ENCODE data around the gene SP140. TPM values are rescaled to one million over a fixed set of nuclear protein-coding genes. Genes with fewer than 3 reads are reported as not detected.
A peak's percentile ranks its signal among the peaks of the same experiment; 100 is the strongest.

The SP140 gene
- total and polyA plus RNA-seq, 9 of the 15 experiments (the other 6 are each of a cell fraction or from before 2014, with no cell fraction given) = 0.04 to 1.1 (median 0.57) TPM; not detected in 1

DNA sequence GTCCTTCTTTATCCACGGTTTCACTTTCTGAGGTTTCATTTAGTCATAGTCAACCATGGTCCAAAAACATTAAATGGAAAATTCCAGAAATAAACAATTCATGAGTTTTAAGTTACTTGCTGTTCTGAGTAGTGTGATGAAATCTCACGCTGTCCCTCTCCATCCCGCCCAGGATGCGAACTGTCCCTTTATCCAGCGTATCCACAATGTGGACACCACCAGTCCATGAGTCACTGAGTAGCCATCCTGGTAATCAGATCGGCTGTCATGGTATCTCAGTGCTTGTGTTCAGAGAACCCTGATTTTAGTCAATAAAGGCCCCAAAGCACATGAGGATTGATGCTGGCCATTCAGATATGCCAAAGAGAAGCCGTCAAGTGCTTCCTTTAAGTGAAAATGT is 105.2 kb downstream of the SP140 start (continued):
- peak; percentile 45; the same call in 1 of the 2 replicates for TF ChIP-seq JUN (IDR thresholded peaks at IDR 0.05; ENCODE audit: borderline replicate concordance, low read depth, low read length)
- TF ChIP-seq JUN (CRISPR knock-in tag; IDR thresholded peaks at IDR 0.05; ENCODE audit: borderline replicate concordance) = no peak
- no peak for TF ChIP-seq CC2D1A (IDR thresholded peaks at IDR 0.05)
- TF ChIP-seq SMARCA4 (IDR thresholded peaks at IDR 0.05) = peak; percentile 73; the same call in 1 of the 2 replicates
- 0 out of 2 replicates have a peak, but pooled peaks have one; percentile 36 for TF ChIP-seq SMARCC2 (IDR thresholded peaks at IDR 0.05; ENCODE audit: low read depth)
- peak; percentile 27 to 72; a peak in 2 of 4 replicates for TF ChIP-seq FOXA3 (CRISPR knock-in tag; conservative IDR thresholded peaks at IDR 0.05 in 1 of 2, IDR thresholded peaks at IDR 0.05 in 1 of 2)
- peak; percentile 83; the same call in 1 of the 2 replicates for TF ChIP-seq CTBP1 (IDR thresholded peaks at IDR 0.05; ENCODE audit: borderline replicate concordance)
- no peak for TF ChIP-seq ETV1 (tag; conservative IDR thresholded peaks at IDR 0.05; ENCODE audit: low read depth)
- peak; percentile 50; the same call in 1 of the 2 replicates for TF ChIP-seq CEBPB (tag; IDR thresholded peaks at IDR 0.05)
- peak in 1 of 2 experiments; percentile 95; a peak in 2 of 4 replicates for TF ChIP-seq RCOR1 (IDR thresholded peaks at IDR 0.05; ENCODE audit: borderline replicate concordance in 1 of 2, low read depth in 2 of 2, low read length in 2 of 2)
- TF ChIP-seq FOXK2 (conservative IDR thresholded peaks at IDR 0.05 in 1 of 2, IDR thresholded peaks at IDR 0.05 in 1 of 2; ENCODE audit: low read depth in 2 of 2) = 0 out of 4 replicates have a peak, but pooled peaks of 1 of the 2 experiments have one; percentile 21
- TF ChIP-seq, protein P1, sequence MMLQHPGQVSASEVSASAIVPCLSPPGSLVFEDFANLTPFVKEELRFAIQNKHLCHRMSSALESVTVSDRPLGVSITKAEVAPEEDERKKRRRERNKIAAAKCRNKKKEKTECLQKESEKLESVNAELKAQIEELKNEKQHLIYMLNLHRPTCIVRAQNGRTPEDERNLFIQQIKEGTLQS (IDR thresholded peaks at IDR 0.05) = peak; percentile 84
- TF ChIP-seq, protein P1 (CRISPR knock-in tag; conservative IDR thresholded peaks at IDR 0.05) = no peak
- TF ChIP-seq DPF2 (IDR thresholded peaks at IDR 0.05) = peak; percentile 67; the same call in 1 of the 2 replicates
- TF ChIP-seq SMARCE1 (IDR thresholded peaks at IDR 0.05) = peak; percentile 51; the same call in 1 of the 2 replicates
- no peak for TF ChIP-seq BMI1 (IDR thresholded peaks at IDR 0.05; ENCODE audit: low read length)
- TF ChIP-seq, protein P2, sequence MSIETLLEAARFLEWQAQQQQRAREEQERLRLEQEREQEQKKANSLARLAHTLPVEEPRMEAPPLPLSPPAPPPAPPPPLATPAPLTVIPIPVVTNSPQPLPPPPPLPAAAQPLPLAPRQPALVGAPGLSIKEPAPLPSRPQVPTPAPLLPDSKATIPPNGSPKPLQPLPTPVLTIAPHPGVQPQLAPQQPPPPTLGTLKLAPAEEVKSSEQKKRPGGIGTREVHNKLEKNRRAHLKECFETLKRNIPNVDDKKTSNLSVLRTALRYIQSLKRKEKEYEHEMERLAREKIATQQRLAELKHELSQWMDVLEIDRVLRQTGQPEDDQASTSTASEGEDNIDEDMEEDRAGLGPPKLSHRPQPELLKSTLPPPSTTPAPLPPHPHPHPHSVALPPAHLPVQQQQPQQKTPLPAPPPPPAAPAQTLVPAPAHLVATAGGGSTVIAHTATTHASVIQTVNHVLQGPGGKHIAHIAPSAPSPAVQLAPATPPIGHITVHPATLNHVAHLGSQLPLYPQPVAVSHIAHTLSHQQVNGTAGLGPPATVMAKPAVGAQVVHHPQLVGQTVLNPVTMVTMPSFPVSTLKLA (conservative IDR thresholded peaks at IDR 0.05) = peak in 1 of 2 experiments; percentile 36; a peak in 1 of 4 replicates
- TF ChIP-seq GATA2 (CRISPR knock-in tag; IDR thresholded peaks at IDR 0.05) = peak; percentile 53; the same call in 1 of the 2 replicates
- peak; percentile 35 for TF ChIP-seq CBFA2T2 (conservative IDR thresholded peaks at IDR 0.05)
- TF ChIP-seq FOSL1 (tag; conservative IDR thresholded peaks at IDR 0.05) = peak; percentile 87
- no peak for TF ChIP-seq ZKSCAN1 (IDR thresholded peaks at IDR 0.05; ENCODE audit: low read depth, low read length)
- TF ChIP-seq SOX6 (IDR thresholded peaks at IDR 0.05) = 0 out of 2 replicates have a peak, but pooled peaks have one; percentile 13
- peak; percentile 44; the same call in 1 of the 2 replicates for TF ChIP-seq MYC (IDR thresholded peaks at IDR 0.05; ENCODE audit: low read depth, low read length)
- no peak for TF ChIP-seq MYC (CRISPR knock-in tag; IDR thresholded peaks at IDR 0.05; ENCODE audit: borderline replicate concordance, low read depth)
- no peak for TF ChIP-seq ZNF584 (CRISPR knock-in tag; IDR thresholded peaks at IDR 0.05; ENCODE audit: low read depth)
- peak; percentile 45; the same call in 1 of the 2 replicates for TF ChIP-seq BHLHE40 (IDR thresholded peaks at IDR 0.05; ENCODE audit: low read length)
- peak; percentile 37; the same call in 1 of the 2 replicates for TF ChIP-seq CEBPG (CRISPR knock-in tag; IDR thresholded peaks at IDR 0.05)
- TF ChIP-seq CEBPG (tag; conservative IDR thresholded peaks at IDR 0.05 in 1 of 2, IDR thresholded peaks at IDR 0.05 in 1 of 2) = peak; percentile 57 to 80
- peak; percentile 63; the same call in 1 of the 2 replicates for TF ChIP-seq HDAC2 (IDR thresholded peaks at IDR 0.05)
- TF ChIP-seq ZNF24 (IDR thresholded peaks at IDR 0.05) = no peak
